Endothelial cell of umbilical vein (primary cell): ENCODE data around the gene WASF2. TPM values are rescaled to one million over a fixed set of nuclear protein-coding genes. Genes with fewer than 3 reads are reported as not detected.

Experiments used
- BruUV-seq: library from RNA; stranded (reverse); fragments of 400-500 nt; replicated peaks from 2 replicates; lab custom pipeline; 2021; lab: Mats Ljungman, UMichigan
- CTCF ChIA-PET: fragments of 300-600, 350-600 bp; sonication (Branson Sonifier 250); formaldehyde crosslinking; loops from one replicate; lab custom pipeline; 2021; ENCODE audit warnings: antibody characterized with exemption, inconsistent platforms; lab: Charles Lee
- POLR2A ChIA-PET: fragments of 300-600, 350-600 bp; sonication (Branson Sonifier 250); formaldehyde crosslinking; loops from one replicate; lab custom pipeline; 2021; ENCODE audit warnings: antibody characterized with exemption, inconsistent platforms; lab: Charles Lee
- DNase-seq: peaks from one replicate; pipeline ENCODE4 v3.0.0-alpha.2; 2011; ENCODE audit warnings: low read depth, low spot score
- FAIRE-seq: peaks from 2 replicates; lab custom pipeline; 2011; peaks lifted over from hg19 to GRCh38; lab: Jason Lieb, UNC
- H2AFZ ChIP-seq: 2 replicates; pipeline ENCODE4 v1.6.0; 2012; ENCODE audit warnings: low read depth, low read length, control low read depth, inconsistent platforms
- H3K27ac ChIP-seq: 2 replicates; pipeline ENCODE4 v1.5.1; 2011; ENCODE audit warnings: low read depth, mild to moderate bottlenecking, control low read depth, low read length, moderate library complexity; ENCODE audit not compliant: insufficient read depth
- H3K27me3 ChIP-seq, 2 experiments: 2 replicates each; pipeline versions ENCODE4 v1.6.0 to v1.6.1; 2011; ENCODE audit warnings: low read length in 2 of 2, mixed read lengths in 1 of 2; ENCODE audit not compliant: control insufficient read depth in 2 of 2, insufficient read depth in 2 of 2
- H3K36me3 ChIP-seq, 2 experiments: 2 replicates in 1 of 2; 3 replicates in 1 of 2; pipeline ENCODE4 v1.5.1; 2011; ENCODE audit warnings: low read length in 2 of 2, mild to moderate bottlenecking in 1 of 2, moderate library complexity in 1 of 2; ENCODE audit not compliant: control insufficient read depth in 2 of 2, insufficient read depth in 2 of 2; ENCODE audit errors: extremely low read depth in 1 of 2
- H3K4me1 ChIP-seq: 3 replicates; pipeline ENCODE4 v1.5.1; 2011; ENCODE audit warnings: mild to moderate bottlenecking, low read length; ENCODE audit not compliant: control insufficient read depth, insufficient read depth; ENCODE audit errors: extremely low read depth
- H3K4me2 ChIP-seq: 2 replicates; pipeline ENCODE4 v1.6.1; 2011; ENCODE audit warnings: low read length, control low read depth, mixed read lengths; ENCODE audit not compliant: insufficient read depth
- H3K4me3 ChIP-seq, 3 experiments: fragments of 200-600 bp in 1 of 3; sonication (generic), shearing (Covaris generic) in 1 of 3; replicated peaks in 1 of 3; 2 replicates each; pipeline ENCODE4 v1.5.1; 2011 to 2016; ENCODE audit warnings: control low read depth in 3 of 3, low read length in 3 of 3, mild to moderate bottlenecking in 2 of 3, inconsistent platforms in 1 of 3, low read depth in 1 of 3, moderate library complexity in 1 of 3; ENCODE audit not compliant: insufficient read depth in 1 of 3
- H3K79me2 ChIP-seq: 2 replicates; pipeline ENCODE4 v1.6.0; 2012; ENCODE audit warnings: low read length, inconsistent platforms; ENCODE audit not compliant: control insufficient read depth, insufficient read depth
- H3K9ac ChIP-seq: replicated peaks from 2 replicates; pipeline ENCODE3; 2011; ENCODE audit warnings: low read length, control low read depth; ENCODE audit not compliant: insufficient read depth; ENCODE audit errors: extremely low read depth
- H3K9me1 ChIP-seq: replicated peaks from 3 replicates; pipeline ENCODE4 v1.6.0; 2011; ENCODE audit warnings: mild to moderate bottlenecking, low read length; ENCODE audit not compliant: control insufficient read depth, insufficient read depth; ENCODE audit errors: extremely low read depth
- H3K9me3 ChIP-seq: replicated peaks from 2 replicates; pipeline ENCODE4 v1.5.1; 2012; ENCODE audit warnings: low read length, inconsistent platforms; ENCODE audit not compliant: control insufficient read depth, insufficient read depth
- H4K20me1 ChIP-seq: replicated peaks from 2 replicates; pipeline ENCODE3; 2011; ENCODE audit warnings: mild to moderate bottlenecking, low read length; ENCODE audit not compliant: control insufficient read depth, insufficient read depth; ENCODE audit errors: extremely low read depth
- EZH2 ChIP-seq: IDR thresholded peaks from 2 replicates; pipeline ENCODE4 v1.6.1; 2012; ENCODE audit warnings: borderline replicate concordance, low read depth, mild to moderate bottlenecking, moderate library complexity, low read length, inconsistent platforms; ENCODE audit not compliant: severe bottlenecking
- FOS ChIP-seq: IDR thresholded peaks from 2 replicates; pipeline ENCODE4 v1.6.1; 2011; ENCODE audit warnings: mild to moderate bottlenecking, low read length, moderate library complexity, borderline replicate concordance; ENCODE audit not compliant: insufficient read depth
- GATA2 ChIP-seq: IDR thresholded peaks from 2 replicates; pipeline ENCODE4 v1.7.0; 2011; ENCODE audit warnings: low read depth, mild to moderate bottlenecking, moderate library complexity, mixed read lengths, low read length; ENCODE audit not compliant: insufficient read length, insufficient read depth
- JUN ChIP-seq: IDR thresholded peaks from 2 replicates; pipeline ENCODE4 v1.6.1; 2011; ENCODE audit warnings: borderline replicate concordance, low read depth; ENCODE audit not compliant: insufficient read length, insufficient read depth
- MAX ChIP-seq: IDR thresholded peaks from 2 replicates; pipeline ENCODE4 v1.6.1; 2011; ENCODE audit not compliant: insufficient read depth, insufficient read length
- MYC ChIP-seq: IDR thresholded peaks from one replicate; pipeline ENCODE4 v1.6.1; 2011; ENCODE audit warnings: mild to moderate bottlenecking, low read depth, low read length
- POLR2A ChIP-seq: IDR thresholded peaks from 2 replicates; pipeline ENCODE4 v1.6.1; 2012; ENCODE audit warnings: low read depth, mild to moderate bottlenecking, control low read depth, low read length
- POLR2AphosphoS5 ChIP-seq: IDR thresholded peaks from 2 replicates; pipeline ENCODE4 v1.6.1; 2012; ENCODE audit warnings: low read depth, mild to moderate bottlenecking, control low read depth, low read length, moderate library complexity; ENCODE audit not compliant: insufficient read depth
- dilution Hi-C: fragments of 300-500 bp; cut with MboI; formaldehyde crosslinking; loops from one replicate; pipeline ENCODE4 v1.15.0; 2019; ENCODE audit warnings: low sequenced_read_pairs; ENCODE audit not compliant: extremely low pct_ligation_motif_present
- intact Hi-C: fragments of 100-400 bp; cut with micrococcal nuclease; formaldehyde crosslinking; loops from one replicate; pipeline ENCODE4 v1.10.0; 2022
- polyA plus RNA-seq, 4 experiments: library from polyadenylated mRNA; depleted of rRNA in 3 of 4; stranded (reverse) in 3 of 4; unstranded in 1 of 4; fragments of >200 nt; gene quantifications; 2 replicates each; pipeline versions ENCODE4 v1.2.1 to v1.2.3, GENCODE V29; 2011 to 2012; ENCODE audit warnings: missing spikeins in 1 of 4
- total RNA-seq: library from RNA; stranded (reverse); gene quantifications from 2 replicates; pipeline ENCODE4 v1.2.3, GENCODE V29; 2021
- TF ChIP-seq, protein P1 (sequence below), 2 donors: IDR thresholded peaks; 1 replicate in 1 of 2; 2 replicates in 1 of 2; pipeline ENCODE4 v1.5.1; 2011; ENCODE audit warnings: low read length in 2 of 2, mild to moderate bottlenecking in 2 of 2, moderate library complexity in 2 of 2, control low read depth in 1 of 2, inconsistent platforms in 1 of 2, low read depth in 1 of 2; ENCODE audit not compliant: insufficient read depth in 1 of 2; ENCODE audit errors: extremely low read depth in 1 of 2

Gene WASF2
- total and polyA plus RNA-seq, 2 donors (not counting 3 experiments of a cell fraction or from before 2014, with no cell fraction given), result 76.9 to 172 TPM

DNA sequence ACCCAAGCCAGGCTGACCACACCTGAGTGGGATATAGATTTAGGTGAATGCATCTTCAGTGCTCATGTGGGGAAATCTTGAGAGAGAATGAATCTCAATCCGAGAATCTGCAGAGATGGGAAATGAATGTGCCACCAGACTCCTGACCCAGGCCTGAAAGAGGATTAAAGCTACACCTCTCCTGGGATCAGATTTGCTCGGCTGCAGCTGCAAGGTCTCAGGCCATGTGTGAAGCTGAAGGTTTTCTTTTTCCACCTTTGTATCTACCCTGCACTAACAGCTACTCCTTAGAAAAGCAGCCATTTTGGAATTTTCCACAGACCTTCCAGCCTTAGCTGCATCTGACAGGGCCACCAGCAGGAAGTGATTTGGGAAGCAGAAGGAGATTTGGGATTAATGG lies 79.3 kb downstream of the WASF2 start:
- DNase-seq (no peak), FAIRE-seq (no peak)
- Histone ChIP-seq H3K36me3 (peaks cover 54 to 72% of the 10 kb centered on the region in 2 experiments), H3K4me2 (no peak overlapping the region), H3K9ac (no peak overlapping the region), H3K9me3 (no peaks in the 10 kb centered on the region), H3K4me3 (no peak overlapping the region), H2AFZ (no peak overlapping the region), H3K4me1 (no peaks in the 10 kb centered on the region), H3K9me1 (no peaks in the 10 kb centered on the region), H4K20me1 (no peaks in the 10 kb centered on the region), H3K79me2 (no peaks in the 10 kb centered on the region), H3K27ac (no peak overlapping the region), H3K27me3 (no peaks in the 10 kb centered on the region)
- intact Hi-C loops (no loop called here), dilution Hi-C loops (loop anchor here (25.0 kb wide), 1 partner anchor 177 kb away; no protein-coding TSS in a partner anchor)
- ChIA-PET CTCF (interaction anchor here (1.0 to 1.2 kb wide), 3 partner anchors 15 to 196 kb away, joined by 3 to 6 read pairs (median 3); no protein-coding TSS in a partner anchor), POLR2A (no interaction called here)
- TF ChIP-seq POLR2AphosphoS5 (no peak), MAX (no peak), JUN (no peak), EZH2 (no peak), FOS (no peak), POLR2A (no peak), GATA2 (no peak), MYC (no peak)
- TF ChIP-seq, protein P1, sequence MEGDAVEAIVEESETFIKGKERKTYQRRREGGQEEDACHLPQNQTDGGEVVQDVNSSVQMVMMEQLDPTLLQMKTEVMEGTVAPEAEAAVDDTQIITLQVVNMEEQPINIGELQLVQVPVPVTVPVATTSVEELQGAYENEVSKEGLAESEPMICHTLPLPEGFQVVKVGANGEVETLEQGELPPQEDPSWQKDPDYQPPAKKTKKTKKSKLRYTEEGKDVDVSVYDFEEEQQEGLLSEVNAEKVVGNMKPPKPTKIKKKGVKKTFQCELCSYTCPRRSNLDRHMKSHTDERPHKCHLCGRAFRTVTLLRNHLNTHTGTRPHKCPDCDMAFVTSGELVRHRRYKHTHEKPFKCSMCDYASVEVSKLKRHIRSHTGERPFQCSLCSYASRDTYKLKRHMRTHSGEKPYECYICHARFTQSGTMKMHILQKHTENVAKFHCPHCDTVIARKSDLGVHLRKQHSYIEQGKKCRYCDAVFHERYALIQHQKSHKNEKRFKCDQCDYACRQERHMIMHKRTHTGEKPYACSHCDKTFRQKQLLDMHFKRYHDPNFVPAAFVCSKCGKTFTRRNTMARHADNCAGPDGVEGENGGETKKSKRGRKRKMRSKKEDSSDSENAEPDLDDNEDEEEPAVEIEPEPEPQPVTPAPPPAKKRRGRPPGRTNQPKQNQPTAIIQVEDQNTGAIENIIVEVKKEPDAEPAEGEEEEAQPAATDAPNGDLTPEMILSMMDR (IDR thresholded peaks at IDR 0.05; ENCODE audit: extremely low read depth in 1 of 2, insufficient read depth in 1 of 2, low read depth in 1 of 2, low read length in 2 of 2), result no peak
- BruUV-seq, result no TSS peak
